ENCODE data around the gene MTMR4.

MTMR4 gene

DNA sequence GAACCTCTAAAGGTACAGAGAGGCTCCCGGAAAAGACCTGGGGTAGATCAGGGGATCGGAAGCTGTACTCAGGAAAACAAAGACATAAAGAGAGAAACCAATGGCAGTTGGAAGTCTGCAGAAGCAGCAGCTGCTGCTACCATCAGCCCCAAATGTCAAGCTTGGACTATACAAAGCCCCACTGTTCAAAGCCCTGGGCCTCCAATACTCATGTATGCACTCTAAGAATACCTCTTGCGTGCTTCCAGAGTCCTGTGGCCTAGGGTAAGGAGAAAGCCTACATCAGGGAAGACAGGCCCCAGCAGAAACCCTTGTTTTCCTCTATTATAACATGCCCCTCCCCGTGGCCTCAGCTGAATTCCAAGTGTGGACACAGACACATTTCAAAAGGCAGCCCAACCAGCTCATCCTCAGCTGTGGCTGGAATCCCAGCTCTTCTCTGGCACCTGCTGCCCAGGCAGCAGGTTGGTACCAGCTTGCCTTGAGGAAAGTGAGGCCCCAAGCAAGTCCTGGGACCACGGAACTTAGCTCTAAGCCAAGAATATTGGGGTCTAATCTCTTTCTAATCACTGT lies 19.3 kb upstream of the MTMR4 start:
- ChIA-PET POLR2A (interaction anchor here (0.7 to 2.9 kb wide), 4 partner anchors 13 to 159 kb away, joined by 3 to 14 read pairs (median 4); partner anchors contain the start of genes RAD51C and TEX14), CTCF (interaction anchor here (0.6 to 1.7 kb wide), 6 partner anchors 8 to 231 kb away, joined by 3 to 5 read pairs (median 3); a partner anchor contains a TSS)

DNA sequence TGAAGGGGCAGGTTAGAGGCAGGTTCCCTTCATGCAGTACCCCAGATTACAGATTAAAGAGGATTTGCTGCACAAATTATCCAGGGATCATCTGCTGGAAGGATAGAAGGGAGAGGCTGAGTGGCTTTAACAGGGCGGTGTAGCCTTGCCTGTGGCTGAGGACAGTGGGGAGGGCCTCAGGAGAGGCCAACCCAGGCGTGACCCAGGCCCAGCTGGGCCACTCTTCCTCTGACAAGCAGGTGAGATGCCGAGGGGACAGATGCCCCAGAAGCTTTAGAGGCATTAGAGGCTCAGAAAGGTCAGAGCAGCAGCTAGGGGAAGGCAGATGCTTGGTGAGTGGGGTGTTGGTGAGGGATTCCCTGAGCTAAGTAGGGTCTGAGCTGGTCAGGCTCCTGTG lies 18.1 kb upstream of the MTMR4 start:
- ChIA-PET CTCF (interaction anchor here (0.7 to 1.7 kb wide), 3 partner anchors 9 to 10 kb away, joined by 4 to 7 read pairs (median 4); no protein-coding TSS in a partner anchor), POLR2A (interaction anchor here (1.2 to 3.5 kb wide), 4 partner anchors 9 to 99 kb away, joined by 4 to 28 read pairs (median 8); partner anchors contain the start of gene MTMR4)
- no peak for DNase-seq (ENCODE audit: extremely low spot score)
- TF ChIP-seq L3MBTL2 (conservative IDR thresholded peaks at IDR 0.05) = no peak
- TF ChIP-seq ELF4 (IDR thresholded peaks at IDR 0.05) = no peak
- no peak for TF ChIP-seq ARNT (IDR thresholded peaks at IDR 0.05)
- TF ChIP-seq SUZ12 (IDR thresholded peaks at IDR 0.05) = no peak
- TF ChIP-seq BHLHE40 (IDR thresholded peaks at IDR 0.05; ENCODE audit: borderline replicate concordance) = no peak
- no peak for TF ChIP-seq NFRKB (IDR thresholded peaks at IDR 0.05)
- TF ChIP-seq HDGF (IDR thresholded peaks at IDR 0.05; ENCODE audit: borderline replicate concordance) = no peak
- TF ChIP-seq CTBP1 (IDR thresholded peaks at IDR 0.05; ENCODE audit: borderline replicate concordance) = no peak
- no peak for TF ChIP-seq LEF1 (IDR thresholded peaks at IDR 0.05; ENCODE audit: borderline replicate concordance)
- TF ChIP-seq FOXA1 (IDR thresholded peaks at IDR 0.05) = no peak
- TF ChIP-seq ZNF384 (IDR thresholded peaks at IDR 0.05) = no peak
- TF ChIP-seq, protein P1, sequence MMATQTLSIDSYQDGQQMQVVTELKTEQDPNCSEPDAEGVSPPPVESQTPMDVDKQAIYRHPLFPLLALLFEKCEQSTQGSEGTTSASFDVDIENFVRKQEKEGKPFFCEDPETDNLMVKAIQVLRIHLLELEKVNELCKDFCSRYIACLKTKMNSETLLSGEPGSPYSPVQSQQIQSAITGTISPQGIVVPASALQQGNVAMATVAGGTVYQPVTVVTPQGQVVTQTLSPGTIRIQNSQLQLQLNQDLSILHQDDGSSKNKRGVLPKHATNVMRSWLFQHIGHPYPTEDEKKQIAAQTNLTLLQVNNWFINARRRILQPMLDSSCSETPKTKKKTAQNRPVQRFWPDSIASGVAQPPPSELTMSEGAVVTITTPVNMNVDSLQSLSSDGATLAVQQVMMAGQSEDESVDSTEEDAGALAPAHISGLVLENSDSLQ (IDR thresholded peaks at IDR 0.05) = no peak
- no peak for TF ChIP-seq FOXM1 (IDR thresholded peaks at IDR 0.05; ENCODE audit: borderline replicate concordance)
- TF ChIP-seq FOXK2 (IDR thresholded peaks at IDR 0.05) = no peak
- no peak for TF ChIP-seq SP1 (IDR thresholded peaks at IDR 0.05)
- TF ChIP-seq TARDBP (IDR thresholded peaks at IDR 0.05) = no peak

More for the DNA sequence above, 19.3 kb upstream of the MTMR4 start:
- TF ChIP-seq FOXK2 (IDR thresholded peaks at IDR 0.05) = no peak
- TF ChIP-seq HDGF (IDR thresholded peaks at IDR 0.05; ENCODE audit: borderline replicate concordance) = no peak
- no peak for TF ChIP-seq CTBP1 (IDR thresholded peaks at IDR 0.05; ENCODE audit: borderline replicate concordance)
- TF ChIP-seq TARDBP (IDR thresholded peaks at IDR 0.05) = no peak
- no peak for TF ChIP-seq FOXA1 (IDR thresholded peaks at IDR 0.05)
- TF ChIP-seq ELF4 (IDR thresholded peaks at IDR 0.05) = no peak
- no peak for TF ChIP-seq SUZ12 (IDR thresholded peaks at IDR 0.05)
- DNase-seq (ENCODE audit: extremely low spot score) = no peak

DNA sequence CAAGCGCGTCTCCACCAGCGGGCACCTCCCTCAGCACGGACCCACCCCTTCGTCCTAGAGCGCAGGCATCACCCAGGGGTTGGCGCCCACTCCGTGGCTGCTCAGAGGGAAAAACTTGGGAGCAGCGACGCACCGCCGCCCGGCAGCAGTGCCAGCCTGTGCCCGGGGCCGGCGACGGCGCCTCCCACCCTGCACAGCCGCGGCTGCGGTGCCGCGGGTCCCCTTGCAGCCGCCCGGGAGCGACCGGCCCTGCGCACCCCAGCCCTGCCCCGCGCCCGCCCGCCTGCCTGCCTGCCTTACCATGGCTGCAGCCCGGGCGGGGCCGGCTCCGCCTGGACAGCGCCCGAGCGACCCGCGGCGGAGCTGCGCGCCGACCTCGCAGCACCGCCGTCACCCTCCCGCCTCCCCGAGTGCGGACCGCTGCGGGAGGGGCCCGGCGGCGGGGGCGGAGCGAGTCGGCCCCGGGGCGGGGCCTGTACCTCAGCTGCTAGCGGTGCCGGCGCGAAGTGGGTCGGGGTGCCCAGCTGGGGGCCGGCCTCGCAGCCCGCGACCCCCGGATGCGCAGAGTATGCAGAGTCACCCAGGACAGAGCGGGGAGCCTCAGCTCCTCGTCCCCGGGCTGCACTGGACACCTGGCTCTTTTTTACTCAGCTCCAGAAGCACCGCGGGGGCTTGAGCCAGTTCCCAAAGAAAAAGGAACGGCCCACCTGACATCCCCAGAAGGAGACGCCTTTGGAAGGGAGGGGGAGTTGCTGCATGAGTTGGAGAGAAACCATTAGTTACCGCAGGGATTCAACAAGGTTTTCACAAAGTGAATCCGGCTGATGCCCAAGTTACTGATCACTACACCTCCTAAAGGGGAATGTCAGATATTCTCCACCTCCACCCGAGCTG lies 17.5 kb upstream of the MTMR4 start:
- TF ChIP-seq FOXA1 (IDR thresholded peaks at IDR 0.05) (no peak), FOXK2 (IDR thresholded peaks at IDR 0.05) (no peak), NFRKB (IDR thresholded peaks at IDR 0.05) (no peak), HDGF (IDR thresholded peaks at IDR 0.05; ENCODE audit: borderline replicate concordance) (no peak), L3MBTL2 (conservative IDR thresholded peaks at IDR 0.05) (no peak), ARNT (IDR thresholded peaks at IDR 0.05) (no peak), FOXM1 (IDR thresholded peaks at IDR 0.05; ENCODE audit: borderline replicate concordance) (peak; percentile 71; the same call in 1 of the 2 replicates)
- peak; percentile 78 for DNase-seq (ENCODE audit: extremely low spot score)
- ChIA-PET CTCF (interaction anchor here (0.6 to 1.9 kb wide), 4 partner anchors 9 to 101 kb away, joined by 3 to 7 read pairs (median 4); no protein-coding TSS in a partner anchor), POLR2A (interaction anchor here (1.2 to 3.5 kb wide), 4 partner anchors 9 to 100 kb away, joined by 4 to 28 read pairs (median 8); partner anchors contain the start of gene MTMR4)

DNA sequence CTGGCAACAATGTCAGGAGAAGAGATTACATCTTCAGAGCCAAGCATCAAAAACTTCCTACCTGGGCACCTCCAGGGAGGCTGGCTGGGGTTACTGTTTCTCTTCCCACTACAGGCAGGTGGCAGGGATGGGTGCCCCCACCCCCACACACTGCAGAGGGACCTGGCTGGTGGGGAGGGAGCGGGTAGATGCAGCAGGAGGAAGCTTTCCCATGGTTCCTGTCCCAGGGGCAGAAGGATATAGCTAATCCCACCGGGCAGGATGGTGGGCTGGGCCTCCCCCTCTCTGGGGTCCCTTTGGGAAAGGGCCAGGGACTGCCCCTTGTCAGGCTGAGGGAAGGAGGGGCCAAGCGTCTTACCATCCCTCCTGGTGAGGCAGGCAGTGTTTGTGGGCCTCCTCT lies 16.7 kb upstream of the MTMR4 start:
- no peak for DNase-seq (ENCODE audit: extremely low spot score)
- CTCF ChIA-PET = interaction anchor here (1.4 to 1.9 kb wide), 3 partner anchors 10 to 47 kb away, joined by 3 to 7 read pairs (median 5); no protein-coding TSS in a partner anchor
- TF ChIP-seq L3MBTL2 (conservative IDR thresholded peaks at IDR 0.05) (no peak), SP1 (IDR thresholded peaks at IDR 0.05) (no peak), CTBP1 (IDR thresholded peaks at IDR 0.05; ENCODE audit: borderline replicate concordance) (no peak), NFRKB (IDR thresholded peaks at IDR 0.05) (no peak), LEF1 (IDR thresholded peaks at IDR 0.05; ENCODE audit: borderline replicate concordance) (no peak), FOXA1 (IDR thresholded peaks at IDR 0.05) (no peak), ELF4 (IDR thresholded peaks at IDR 0.05) (no peak), TARDBP (IDR thresholded peaks at IDR 0.05) (no peak), BHLHE40 (IDR thresholded peaks at IDR 0.05; ENCODE audit: borderline replicate concordance) (no peak), FOXM1 (IDR thresholded peaks at IDR 0.05; ENCODE audit: borderline replicate concordance) (no peak), SUZ12 (IDR thresholded peaks at IDR 0.05) (no peak), ZNF384 (IDR thresholded peaks at IDR 0.05) (no peak), ARNT (IDR thresholded peaks at IDR 0.05) (no peak), FOXK2 (IDR thresholded peaks at IDR 0.05) (no peak), HDGF (IDR thresholded peaks at IDR 0.05; ENCODE audit: borderline replicate concordance) (no peak)
- TF ChIP-seq, protein P1 (IDR thresholded peaks at IDR 0.05) = no peak
- POLR2A ChIA-PET = interaction anchor here (1.3 to 3.5 kb wide), 3 partner anchors 12 to 101 kb away, joined by 4 to 28 read pairs (median 10); partner anchors contain the start of gene MTMR4

DNA sequence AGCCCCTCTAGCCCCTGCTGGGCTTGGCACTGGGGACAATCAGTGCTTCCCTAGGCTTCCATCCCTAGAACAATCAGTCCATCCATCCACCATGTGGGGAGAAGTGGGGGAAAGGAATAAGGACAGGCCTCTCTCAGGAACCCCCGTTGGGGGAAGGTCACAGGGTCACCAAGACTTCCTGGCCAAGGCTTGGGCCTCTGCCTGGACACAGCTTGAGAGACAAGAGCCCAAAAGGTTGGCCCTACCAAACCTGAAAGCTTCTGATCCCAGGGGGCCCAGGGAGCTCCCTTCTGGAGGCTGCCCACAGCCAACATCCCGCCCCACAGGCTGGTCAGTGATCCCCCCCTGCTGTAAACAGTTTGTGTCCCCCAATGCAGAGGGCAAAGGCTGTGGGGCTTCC lies 16.2 kb upstream of the MTMR4 start:
- POLR2A ChIA-PET = interaction anchor here (1.8 to 3.5 kb wide), 3 partner anchors 10 to 17 kb away, joined by 5 to 28 read pairs (median 10); partner anchors contain the start of gene MTMR4
- TF ChIP-seq BHLHE40 (IDR thresholded peaks at IDR 0.05; ENCODE audit: borderline replicate concordance) (no peak), ELF4 (IDR thresholded peaks at IDR 0.05) (no peak), LEF1 (IDR thresholded peaks at IDR 0.05; ENCODE audit: borderline replicate concordance) (no peak)
- no peak for DNase-seq (ENCODE audit: extremely low spot score)
- CTCF ChIA-PET = interaction anchor here (1.4 to 1.9 kb wide), 3 partner anchors 11 to 47 kb away, joined by 3 to 7 read pairs (median 5); no protein-coding TSS in a partner anchor

All from HEK293T (cell line).